ENCODE results near the gene SMOC1.

The SMOC1 gene

GRCh38 chr14:69879175-69880043 is at the start of gene SMOC1:
SMOC1 (plus strand) TSS chr14:69879416; CDS start chr14:69879679, 263 bp downstream.
- no peak for DNase-seq (ENCODE audit: low spot score)

- DNase-seq (ENCODE audit: low spot score): no peak
Observed at GRCh38 chr14:69838881-69839416, 40.3 kb upstream of the SMOC1 start.

GRCh38 chr14:69839661-69840060 is 39.6 kb upstream of the SMOC1 start:
- DNase-seq (ENCODE audit: low spot score): no peak

GRCh38 chr14:69841656-69842055 is 37.6 kb upstream of the SMOC1 start:
- DNase-seq (ENCODE audit: low spot score): no peak

- DNase-seq (ENCODE audit: low spot score): no peak
Observed at GRCh38 chr14:69842686-69843420, 36.4 kb upstream of the SMOC1 start.

GRCh38 chr14:69844171-69844570 is 35.0 kb upstream of the SMOC1 start:
- no peak for DNase-seq (ENCODE audit: low spot score)

GRCh38 chr14:69845050-69845581 is 34.1 kb upstream of the SMOC1 start:
- DNase-seq (ENCODE audit: low spot score): no peak

- no peak for DNase-seq (ENCODE audit: low spot score)
Observed at GRCh38 chr14:69845787-69846186, 33.4 kb upstream of the SMOC1 start.

- DNase-seq (ENCODE audit: low spot score): no peak
Observed at GRCh38 chr14:69848156-69848555, 31.1 kb upstream of the SMOC1 start.

- no peak for DNase-seq (ENCODE audit: low spot score)
Observed at GRCh38 chr14:69848903-69849391, 30.3 kb upstream of the SMOC1 start.

GRCh38 chr14:69850086-69850735 is 29.0 kb upstream of the SMOC1 start:
- no peak for DNase-seq (ENCODE audit: low spot score)

GRCh38 chr14:69850736-69851112 is 28.5 kb upstream of the SMOC1 start:
- DNase-seq (ENCODE audit: low spot score): no peak

- no peak for DNase-seq (ENCODE audit: low spot score)
Observed at GRCh38 chr14:69852531-69853321, 26.5 kb upstream of the SMOC1 start.

- no peak for DNase-seq (ENCODE audit: low spot score)
Observed at GRCh38 chr14:69853774-69854173, 25.4 kb upstream of the SMOC1 start.

- DNase-seq (ENCODE audit: low spot score): no peak
Observed at GRCh38 chr14:69854598-69854997, 24.6 kb upstream of the SMOC1 start.

GRCh38 chr14:69855180-69855832 is 23.9 kb upstream of the SMOC1 start:
- no peak for DNase-seq (ENCODE audit: low spot score)

- DNase-seq (ENCODE audit: low spot score): no peak
Observed at GRCh38 chr14:69858801-69859200, 20.4 kb upstream of the SMOC1 start.

GRCh38 chr14:69859591-69859990 is 19.6 kb upstream of the SMOC1 start:
- no peak for DNase-seq (ENCODE audit: low spot score)

- no peak for DNase-seq (ENCODE audit: low spot score)
Observed at GRCh38 chr14:69860221-69860620, 19.0 kb upstream of the SMOC1 start.

GRCh38 chr14:69861025-69861569 is 18.1 kb upstream of the SMOC1 start:
- no peak for DNase-seq (ENCODE audit: low spot score)

Measured in CD4-positive, alpha-beta T cell treated with Interleukin-15 for 4 hours (primary cell).